ENCODE results near the gene GOLT1A. TPM values are rescaled to one million over a fixed set of nuclear protein-coding genes. Genes with fewer than 3 reads are reported as not detected.

GOLT1A gene
- total and polyA plus RNA-seq, 2 of the 8 experiments (the other 6 are each of a cell fraction or from before 2014, with no cell fraction given): 7.5 to 8.5 TPM

DNA sequence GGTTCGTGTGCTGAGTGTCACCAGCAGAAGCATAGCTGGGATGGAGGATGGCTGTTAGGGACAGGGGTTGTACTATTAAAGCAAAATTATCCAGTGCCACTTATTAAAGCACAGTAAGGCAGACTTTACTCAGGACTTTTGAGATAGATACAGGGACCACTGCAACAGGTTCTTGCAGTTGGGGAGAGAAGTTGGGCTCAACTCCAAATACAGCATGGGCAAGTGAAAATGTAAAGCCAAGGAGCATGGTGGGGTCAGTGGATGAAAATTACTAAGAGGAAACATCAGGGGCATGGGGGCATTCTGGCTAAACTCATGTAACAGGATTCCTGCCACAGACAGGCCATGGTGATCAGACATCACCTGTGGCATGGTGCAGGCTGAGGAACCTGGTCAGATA is 32.7 kb downstream of the GOLT1A start:
- H3K14ac ChIP-seq (ENCODE audit: insufficient read length): no peak overlapping the region
- ChIA-PET POLR2A (ENCODE audit: partially characterized antibody) (interaction anchor here (1.3 kb wide), 1 partner anchor 9 kb away, joined by 4 read pairs; no protein-coding TSS in a partner anchor), CTCF (ENCODE audit: partially characterized antibody) (interaction anchor here (1.2 to 10.6 kb wide), 6 partner anchors 7 to 182 kb away, joined by 3 to 106 read pairs (median 18); no protein-coding TSS in a partner anchor)
- no peak overlapping the region for H3K4me3 ChIP-seq (ENCODE audit: extremely low read depth in 1 of 4, insufficient read depth in 2 of 4, low read depth in 3 of 4, low read length in 4 of 4)
- 0 out of 7 replicates have a peak, but pooled peaks cover 0 to 2% (median 0%) of the 10 kb centered on the region in 4 experiments for H3K27me3 ChIP-seq (replicated peaks in 1 of 4; ENCODE audit: control insufficient read depth in 3 of 4, extremely low read depth in 1 of 4, insufficient read depth in 3 of 4, low read length in 3 of 4)
- H3K4me2 ChIP-seq (ENCODE audit: insufficient read depth in 1 of 2, low read depth in 2 of 2, low read length in 2 of 2): no peak overlapping the region
- H3K79me2 ChIP-seq (ENCODE audit: control insufficient read depth in 1 of 2, insufficient read depth in 2 of 2, low read length in 2 of 2): no peaks in the 10 kb centered on the region
- H2BK12ac ChIP-seq (ENCODE audit: low read depth, low read length): no peak overlapping the region
- no peak overlapping the region for H2BK5ac ChIP-seq (ENCODE audit: low read depth, low read length)
- no peak overlapping the region for H4K91ac ChIP-seq (replicated peaks; ENCODE audit: insufficient read length, low read length)
- no peak overlapping the region for H3K27ac ChIP-seq (ENCODE audit: low read depth, low read length)
- no peak overlapping the region for H3K4ac ChIP-seq (replicated peaks; ENCODE audit: insufficient read length, low read depth, low read length)
- H4K5ac ChIP-seq (ENCODE audit: insufficient read length, low read depth, low read length): no peak overlapping the region
- no peaks in the 10 kb centered on the region for H3K4me1 ChIP-seq (replicated peaks in 1 of 4; ENCODE audit: control insufficient read depth in 3 of 4, insufficient read depth in 4 of 4, low read length in 3 of 4)
- DNase-seq (ENCODE audit: low read depth in 1 of 2, low spot score in 2 of 2) (no peak), FAIRE-seq (no peak)
- H2BK120ac ChIP-seq (replicated peaks; ENCODE audit: low read depth, low read length): no peak overlapping the region
- peak overlapping the region; percentile 65; the same call in 1 of the 2 replicates for H2BK15ac ChIP-seq (ENCODE audit: low read length)
- no peak overlapping the region for H2BK20ac ChIP-seq (ENCODE audit: low read length)
- H3K23ac ChIP-seq (ENCODE audit: insufficient read length): no peak overlapping the region
- H3K56ac ChIP-seq (replicated peaks; ENCODE audit: insufficient read length, low read depth, low read length): no peak overlapping the region
- H3K36me3 ChIP-seq (ENCODE audit: control insufficient read depth in 2 of 4, insufficient read depth in 4 of 4, low read length in 3 of 4): no peaks in the 10 kb centered on the region
- H4K20me1 ChIP-seq (replicated peaks in 1 of 2; ENCODE audit: control insufficient read depth in 1 of 2, insufficient read depth in 2 of 2, low read length in 2 of 2): no peaks in the 10 kb centered on the region
- H3K9me3 ChIP-seq (ENCODE audit: insufficient read depth in 2 of 2, low read depth in 1 of 2, low read length in 1 of 2): no peaks in the 10 kb centered on the region
- no peak overlapping the region for H4K8ac ChIP-seq (ENCODE audit: extremely low read depth, insufficient read depth, low read length)
- no peak overlapping the region for H2AFZ ChIP-seq (ENCODE audit: low read length)
- H3K18ac ChIP-seq (ENCODE audit: extremely low read depth, low read length): no peak overlapping the region
- H3K9ac ChIP-seq (replicated peaks in 1 of 4; ENCODE audit: extremely low read depth in 1 of 4, low read depth in 3 of 4, low read length in 3 of 4): no peak overlapping the region
- H3K79me1 ChIP-seq (ENCODE audit: low read depth, low read length): no peaks in the 10 kb centered on the region
- no peak overlapping the region for H2AK5ac ChIP-seq (ENCODE audit: low read depth, low read length)
- H3K23me2 ChIP-seq (ENCODE audit: low read depth, low read length): no peaks in the 10 kb centered on the region
- WGBS, 2 experiments (ENCODE audit: extremely low coverage in 1 of 2, insufficient coverage in 1 of 2, insufficient read length in 1 of 2, insufficient replicate concordance in 2 of 2, low coverage in 1 of 2, low lambda C conversion rate in 2 of 2, missing lambda C conversion rate in 1 of 2): 86% methylated on average over 1 of the region's 1 CpG; no CpG with 5 or more reads in 1 of the 2 experiments
- TF ChIP-seq SIN3A (conservative IDR thresholded peaks at IDR 0.05 in 1 of 2, IDR thresholded peaks at IDR 0.05 in 1 of 2; ENCODE audit: low read depth in 1 of 2, low read length in 2 of 2) (no peak), SP1 (IDR thresholded peaks at IDR 0.05; ENCODE audit: low read depth, low read length) (no peak), GABPA (IDR thresholded peaks at IDR 0.05; ENCODE audit: borderline replicate concordance, insufficient read depth, low read length) (no peak), EGR1 (IDR thresholded peaks at IDR 0.05; ENCODE audit: borderline replicate concordance, low read depth, low read length) (no peak), RFX5 (IDR thresholded peaks at IDR 0.05; ENCODE audit: borderline replicate concordance, low read depth, low read length) (no peak), KDM5A (IDR thresholded peaks at IDR 0.05; ENCODE audit: low read length) (no peak), POLR2A (IDR thresholded peaks at IDR 0.05; ENCODE audit: control extremely low read depth in 1 of 2, low read depth in 2 of 2, low read length in 2 of 2) (no peak), POLR2AphosphoS5 (IDR thresholded peaks at IDR 0.05; ENCODE audit: low read depth, low read length) (no peak), RBBP5 (IDR thresholded peaks at IDR 0.05; ENCODE audit: borderline replicate concordance, low read depth, low read length) (no peak), ZNF274 (IDR thresholded peaks at IDR 0.05; ENCODE audit: borderline replicate concordance, extremely low read depth, low read length) (no peak), GTF2F1 (IDR thresholded peaks at IDR 0.05; ENCODE audit: borderline replicate concordance, low read depth, low read length) (no peak)
- TF ChIP-seq, protein P1, sequence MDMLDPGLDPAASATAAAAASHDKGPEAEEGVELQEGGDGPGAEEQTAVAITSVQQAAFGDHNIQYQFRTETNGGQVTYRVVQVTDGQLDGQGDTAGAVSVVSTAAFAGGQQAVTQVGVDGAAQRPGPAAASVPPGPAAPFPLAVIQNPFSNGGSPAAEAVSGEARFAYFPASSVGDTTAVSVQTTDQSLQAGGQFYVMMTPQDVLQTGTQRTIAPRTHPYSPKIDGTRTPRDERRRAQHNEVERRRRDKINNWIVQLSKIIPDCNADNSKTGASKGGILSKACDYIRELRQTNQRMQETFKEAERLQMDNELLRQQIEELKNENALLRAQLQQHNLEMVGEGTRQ (IDR thresholded peaks at IDR 0.05; ENCODE audit: low read length): no peak
